Body of pancreas (tissue), 4 donors: ENCODE results near the gene NGLY1.

Experiments used
- CTCF ChIP-seq, 7 experiments: fragments of 450-650 bp in 4 of 7; fragments of 200-600 bp in 3 of 7; sonication (generic) in 3 of 7; IDR thresholded peaks; one replicate each; pipeline ENCODE4 v1.5.1; 2016 to 2019; ENCODE audit warnings: antibody characterized with exemption in 7 of 7
- POLR2A ChIP-seq, 3 donors: fragments of 450-650 bp; IDR thresholded peaks; one replicate each; pipeline ENCODE4 v1.6.1; 2016; ENCODE audit warnings: antibody characterized with exemption in 3 of 3, mild to moderate bottlenecking in 2 of 3

DNA sequence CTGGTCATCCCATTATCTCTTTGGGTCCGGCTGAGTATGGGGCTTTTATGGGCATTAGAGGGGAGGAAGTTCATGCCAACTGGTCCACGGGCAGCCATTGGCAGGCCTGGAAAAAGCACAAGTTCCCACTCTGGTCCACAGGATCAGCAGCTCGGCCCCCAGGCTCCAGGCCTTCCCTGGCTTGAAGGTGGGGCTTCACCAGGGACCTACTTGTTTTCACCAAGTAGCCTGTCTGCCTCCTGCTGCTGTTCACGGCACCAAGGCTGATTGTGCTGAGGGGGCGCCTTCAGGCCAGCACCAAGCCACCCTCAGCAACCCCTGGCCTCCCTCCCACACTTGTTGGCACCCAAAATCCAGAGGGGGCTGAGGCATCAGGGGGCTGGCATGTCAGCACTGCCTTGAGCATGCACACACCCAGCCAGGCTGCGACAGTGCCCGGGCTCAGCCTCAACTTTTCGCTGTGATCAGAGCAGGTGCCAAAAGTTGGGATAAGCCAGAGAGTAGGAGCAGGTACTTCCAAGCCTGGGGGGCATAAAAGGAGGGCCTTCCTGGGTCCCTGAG, 109.4 kb downstream of the NGLY1 start:
- TF ChIP-seq CTCF (IDR thresholded peaks at IDR 0.05) (no peak), POLR2A (IDR thresholded peaks at IDR 0.05) (no peak)
